GM12878 (cell line): ENCODE data around the gene TMED6. TPM values are rescaled to one million over a fixed set of nuclear protein-coding genes. Genes with fewer than 3 reads are reported as not detected.

ENCODE experiments used
- ATAC-seq: fragments of 200-7000 bp; cut with Tn5 transposase; 3 replicates; pipeline ENCODE4 v1.9.1; 2020; ENCODE audit warnings: mild to moderate bottlenecking, moderate library complexity
- BruUV-seq: library from RNA; stranded (reverse); fragments of 400-500 nt; replicated peaks from 2 replicates; lab custom pipeline; 2021; lab: Mats Ljungman, UMichigan
- CTCF ChIA-PET: fragments of 300-600 bp; sonication (Branson Sonifier 250); formaldehyde crosslinking; extraction: SDS; loops from one replicate; lab custom pipeline; 2021; ENCODE audit warnings: inconsistent platforms; lab: Yijun Ruan, JAX
- POLR2A ChIA-PET: fragments of 350-600 bp; formaldehyde crosslinking; extraction: SDS; loops from one replicate; lab custom pipeline; 2021; ENCODE audit warnings: inconsistent platforms; lab: Charles Lee
- RAD21 ChIA-PET: fragments of 300-600 bp; sonication (Branson Sonifier 250); formaldehyde crosslinking; loops from one replicate; lab custom pipeline; 2023; ENCODE audit warnings: antibody characterized with exemption; ENCODE audit not compliant: unreplicated experiment; lab: Charles Lee
- SMC1A ChIA-PET: fragments of 300-600 bp; sonication (Branson Sonifier 250); formaldehyde crosslinking; loops from one replicate; lab custom pipeline; 2023; ENCODE audit not compliant: unreplicated experiment, uncharacterized antibody; lab: Charles Lee
- DNase-seq: peaks from one replicate; pipeline ENCODE4 v3.0.0-alpha.2; 2011; ENCODE audit warnings: low read depth, low spot score
- FAIRE-seq: peaks from 3 replicates; lab custom pipeline; 2011; peaks lifted over from hg19 to GRCh38; lab: Jason Lieb, UNC
- H2AFZ ChIP-seq: 2 replicates; pipeline ENCODE4 v1.6.0; 2011; ENCODE audit warnings: low read depth, low read length, control low read depth; ENCODE audit not compliant: control insufficient read depth
- H3K27ac ChIP-seq: 2 replicates; pipeline ENCODE4 v1.5.1; 2011; ENCODE audit warnings: control low read depth; ENCODE audit not compliant: control insufficient read depth, insufficient read depth
- H3K27me3 ChIP-seq, 2 experiments: replicated peaks in 1 of 2; 2 replicates each; pipeline versions ENCODE4 v1.6.0 to v1.6.1; 2011; ENCODE audit warnings: low read length in 1 of 2; ENCODE audit not compliant: control insufficient read depth in 2 of 2, insufficient read depth in 2 of 2
- H3K36me3 ChIP-seq, 2 experiments: 2 replicates each; pipeline ENCODE4 v1.5.1; 2011; ENCODE audit warnings: low read length in 1 of 2; ENCODE audit not compliant: control insufficient read depth in 2 of 2, insufficient read depth in 2 of 2
- H3K4me1 ChIP-seq: 2 replicates; pipeline ENCODE4 v1.6.1; 2011; ENCODE audit warnings: mild to moderate bottlenecking, low read length, moderate library complexity, mixed read lengths; ENCODE audit not compliant: control insufficient read depth, insufficient read depth
- H3K4me2 ChIP-seq: 2 replicates; pipeline ENCODE4 v1.6.0; 2011; ENCODE audit warnings: control low read depth; ENCODE audit not compliant: control insufficient read depth, insufficient read depth
- H3K4me3 ChIP-seq: fragments of 200-600 bp; sonication (generic); 2 replicates; pipeline ENCODE4 v1.5.1; 2016
- H3K79me2 ChIP-seq: 2 replicates; pipeline ENCODE4 v1.6.0; 2011; ENCODE audit warnings: low read length; ENCODE audit not compliant: control insufficient read depth, insufficient read depth
- H3K9ac ChIP-seq: 2 replicates; pipeline ENCODE4 v1.8.0; 2011; ENCODE audit warnings: low read length, control low read depth, mixed read lengths; ENCODE audit not compliant: control insufficient read depth, insufficient read depth
- H3K9me3 ChIP-seq: replicated peaks from 3 replicates; pipeline ENCODE4 v1.5.1; 2011; ENCODE audit warnings: mild to moderate bottlenecking, low read length; ENCODE audit not compliant: control insufficient read depth, insufficient read depth
- H4K20me1 ChIP-seq: 2 replicates; pipeline ENCODE4 v1.6.0; 2011; ENCODE audit not compliant: control insufficient read depth, insufficient read depth
- CBX5 ChIP-seq: sonication (generic); IDR thresholded peaks from 2 replicates; pipeline ENCODE4 v1.6.1; 2016; ENCODE audit warnings: low read depth, moderate library complexity, mild to moderate bottlenecking, inconsistent platforms
- E2F4 ChIP-seq: IDR thresholded peaks from 2 replicates; pipeline ENCODE4 v1.6.1; 2012; ENCODE audit warnings: low read depth, low read length, improper control_type of control experiment
- EZH2 ChIP-seq: IDR thresholded peaks from 2 replicates; pipeline ENCODE4 v1.6.1; 2012; ENCODE audit warnings: low read depth, mild to moderate bottlenecking, control low read depth, inconsistent platforms, low read length, borderline replicate concordance; ENCODE audit not compliant: control insufficient read depth
- HCFC1 ChIP-seq: fragments of 150-350 bp; IDR thresholded peaks from 2 replicates; pipeline ENCODE4 v1.6.1; 2014; ENCODE audit warnings: low read length
- HDGF ChIP-seq: fragments of 450-650 bp; IDR thresholded peaks from 2 replicates; pipeline ENCODE4 v1.6.1; 2016; ENCODE audit warnings: antibody characterized with exemption
- HSF1 ChIP-seq: fragments of 150-350 bp; IDR thresholded peaks from 2 replicates; pipeline ENCODE4 v1.6.1; 2014; ENCODE audit warnings: mild to moderate bottlenecking, low read depth, low read length
- IKZF1 ChIP-seq: fragments of 450-650 bp; conservative IDR thresholded peaks from 2 replicates; pipeline ENCODE4 v1.6.1; 2017; ENCODE audit warnings: antibody characterized with exemption, mild to moderate bottlenecking
- MAX ChIP-seq: IDR thresholded peaks from 2 replicates; pipeline ENCODE4 v1.6.1; 2012; ENCODE audit warnings: low read depth, low read length, improper control_type of control experiment
- POLR2AphosphoS5 ChIP-seq: IDR thresholded peaks from 2 replicates; pipeline ENCODE4 v1.6.1; 2011; ENCODE audit warnings: mild to moderate bottlenecking, low read length, inconsistent platforms
- ZNF207 ChIP-seq: fragments of 450-650 bp; IDR thresholded peaks from 2 replicates; pipeline ENCODE4 v1.6.1; 2014; ENCODE audit warnings: antibody characterized with exemption, mild to moderate bottlenecking, borderline replicate concordance
- WGBS: methylation state at CpG from one replicate; pipeline ENCODE4 v1.1.6; 2016; ENCODE audit warnings: low lambda C conversion rate; ENCODE audit not compliant: insufficient replicate concordance, insufficient coverage; ENCODE audit errors: missing lambda C conversion rate; 5-methylcytosine and 5-hydroxymethylcytosine counted together
- in situ Hi-C: fragments of 300-500 bp; cut with MboI; formaldehyde crosslinking; loops from 9 replicates; pipeline ENCODE4 v1.14.3; 2018; ENCODE audit warnings: mixed read lengths
- intact Hi-C: fragments of 100-400 bp; cut with micrococcal nuclease; formaldehyde crosslinking; loops from one replicate; pipeline ENCODE4 v1.14.2; 2022; ENCODE audit not compliant: unreplicated experiment
- polyA plus RNA-seq, 11 experiments: library from polyadenylated mRNA; depleted of rRNA in 4 of 11; unstranded in 6 of 11; stranded (reverse) in 5 of 11; fragments of >200 nt; fragmentation: Nextera tagmentation in 4 of 11; fragmentation: Illumina TruSeq in 1 of 11; extraction: Ambion mirVana in 4 of 11; extraction: Trizol in 1 of 11; gene quantifications; 1 replicate in 1 of 11; 2 replicates in 10 of 11; pipeline versions ENCODE4 v1.2.1 to v1.2.3, GENCODE V29; 2011 to 2016; ENCODE audit warnings: inconsistent platforms in 2 of 11, missing spikeins in 2 of 11, low read depth in 1 of 11
- total RNA-seq, 4 experiments: library from RNA; depleted of rRNA in 3 of 4; stranded (reverse); fragments of >200 nt in 3 of 4; fragmentation: Illumina TruSeq in 1 of 4; extraction: Trizol in 1 of 4; gene quantifications; 2 replicates each; pipeline versions ENCODE4 v1.2.1 to v1.2.3, GENCODE V29; 2013 to 2021

Gene TMED6
- total and polyA plus RNA-seq, 10 of the 15 experiments (the other 5 are each of a cell fraction or from before 2014, with no cell fraction given) = 0.27 to 1.7 (median 0.78) TPM

GRCh38 chr16:69378036-69378435 lies 26.4 kb upstream of the TMED6 start:
- H3K4me1 ChIP-seq = peaks cover 9% of the 10 kb centered on the region
- peaks cover 9% of the 10 kb centered on the region for H3K79me2 ChIP-seq
- no peaks in the 10 kb centered on the region for H3K9me3 ChIP-seq
- 86% methylated on average over 1 of the region's 1 CpG for WGBS
- no TSS peak for BruUV-seq
- ChIA-PET POLR2A (interaction anchor here (0.6 kb wide), 3 partner anchors 236 to 512 kb away, joined by 6 to 11 read pairs (median 9); no protein-coding TSS in a partner anchor), RAD21 (no interaction called here), SMC1A (interaction anchor here (1.5 kb wide), 1 partner anchor 18 kb away, joined by 5 read pairs; no protein-coding TSS in a partner anchor), CTCF (interaction anchor here (0.8 to 1.4 kb wide), 2 partner anchors 18 to 193 kb away, joined by 3 to 5 read pairs; no protein-coding TSS in a partner anchor)
- TF ChIP-seq HDGF (no peak), POLR2AphosphoS5 (0 out of 2 replicates have a peak, but pooled peaks have one; percentile 21)
- no peak for ATAC-seq
- in situ Hi-C loops = no loop called here
- intact Hi-C loops = no loop called here
- DNase-seq = no peak
- no peak overlapping the region for H3K4me2 ChIP-seq
- no peak overlapping the region for H2AFZ ChIP-seq
- H3K36me3 ChIP-seq = peaks cover 2 to 26% of the 10 kb centered on the region in 2 experiments; a peak in 2 of 4 replicates
- no peak overlapping the region for H3K27ac ChIP-seq
- H4K20me1 ChIP-seq = no peaks in the 10 kb centered on the region
- no peak for FAIRE-seq
- no peaks in the 10 kb centered on the region for H3K27me3 ChIP-seq
- H3K4me3 ChIP-seq = no peak overlapping the region
- no peak overlapping the region for H3K9ac ChIP-seq

GRCh38 chr16:69376393-69377059 lies 24.9 kb upstream of the TMED6 start:
- CTCF ChIA-PET = interaction anchor here (1.3 to 1.4 kb wide), 2 partner anchors 8 to 20 kb away, joined by 3 to 6 read pairs; no protein-coding TSS in a partner anchor
- Histone ChIP-seq H4K20me1 (no peaks in the 10 kb centered on the region), H3K4me3 (no peak overlapping the region), H3K9ac (no peak overlapping the region), H3K9me3 (no peaks in the 10 kb centered on the region), H3K79me2 (peaks cover 2% of the 10 kb centered on the region), H2AFZ (no peak overlapping the region), H3K36me3 (peaks cover 2 to 16% of the 10 kb centered on the region in 2 experiments; a peak in 2 of 4 replicates), H3K27me3 (no peaks in the 10 kb centered on the region), H3K4me2 (no peak overlapping the region), H3K27ac (no peak overlapping the region), H3K4me1 (no peaks in the 10 kb centered on the region; the same call in 1 of the 2 replicates)
- RAD21 ChIA-PET = no interaction called here
- BruUV-seq = no TSS peak
- POLR2A ChIA-PET = interaction anchor here (0.6 to 0.7 kb wide), 5 partner anchors 47 to 617 kb away, joined by 3 to 6 read pairs (median 3); no protein-coding TSS in a partner anchor
- FAIRE-seq = no peak
- ATAC-seq = no peak
- intact Hi-C loops = no loop called here
- 95% methylated on average over 9 of the region's 10 CpGs for WGBS
- no peak for DNase-seq
- in situ Hi-C loops = no loop called here
- SMC1A ChIA-PET = interaction anchor here (0.6 to 1.6 kb wide), 3 partner anchors 7 to 252 kb away, joined by 3 to 5 read pairs (median 3); no protein-coding TSS in a partner anchor
- TF ChIP-seq ZNF207 (no peak), E2F4 (no peak), CBX5 (no peak), MAX (no peak), IKZF1 (no peak), EZH2 (no peak), HCFC1 (no peak), POLR2AphosphoS5 (no peak), HSF1 (no peak)
